ENCODE results near the gene KRT13.

KRT13 gene

DNA sequence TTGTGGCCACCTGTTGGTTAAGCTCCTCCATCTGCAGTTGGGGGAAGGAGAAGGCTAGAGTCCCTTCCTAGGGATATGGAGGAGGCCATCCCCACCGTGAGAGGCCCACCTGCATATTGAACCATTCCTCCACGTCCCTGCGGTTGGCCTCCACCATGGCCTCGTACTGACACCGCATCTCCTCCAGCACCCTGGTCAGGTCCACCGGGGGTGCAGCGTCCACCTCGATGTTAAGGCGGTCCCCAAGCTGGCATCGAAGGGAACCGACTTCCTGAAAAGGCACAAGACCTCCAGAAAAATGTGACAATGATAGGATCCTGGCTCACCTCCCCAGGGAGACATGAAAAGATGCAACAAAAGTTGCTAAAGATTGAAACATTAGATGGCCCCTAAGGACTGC, 41.2 kb downstream of the KRT13 start:
- DNase-seq = no peak

DNA sequence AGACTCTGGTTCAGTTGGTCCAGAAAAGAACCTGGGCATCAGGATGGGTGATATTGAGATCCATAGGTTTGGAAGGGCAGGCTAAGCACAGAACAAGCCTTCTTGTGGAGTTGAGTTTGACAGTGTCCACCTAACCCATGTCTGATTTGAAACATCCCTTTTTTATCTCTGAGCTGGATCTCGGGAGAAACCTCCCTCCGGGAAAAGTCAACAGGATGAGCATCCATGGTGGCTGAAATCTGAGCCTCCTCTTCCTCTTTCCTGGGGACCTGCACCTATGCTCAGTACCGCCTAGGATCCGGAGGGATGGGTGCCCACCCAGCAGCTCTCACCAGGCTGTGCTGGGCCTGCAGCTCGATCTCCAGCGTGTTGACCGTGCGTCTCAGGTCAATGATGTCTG, 41.7 kb downstream of the KRT13 start:
- no peak for DNase-seq

GRCh38 chr17:41462705-41463104, 42.7 kb downstream of the KRT13 start:
- no peak for DNase-seq

- no peak for DNase-seq
Observed at GRCh38 chr17:41457676-41458075, 47.7 kb downstream of the KRT13 start.

- no peak for DNase-seq
Observed at GRCh38 chr17:41456204-41456603, 49.2 kb downstream of the KRT13 start.

DNA sequence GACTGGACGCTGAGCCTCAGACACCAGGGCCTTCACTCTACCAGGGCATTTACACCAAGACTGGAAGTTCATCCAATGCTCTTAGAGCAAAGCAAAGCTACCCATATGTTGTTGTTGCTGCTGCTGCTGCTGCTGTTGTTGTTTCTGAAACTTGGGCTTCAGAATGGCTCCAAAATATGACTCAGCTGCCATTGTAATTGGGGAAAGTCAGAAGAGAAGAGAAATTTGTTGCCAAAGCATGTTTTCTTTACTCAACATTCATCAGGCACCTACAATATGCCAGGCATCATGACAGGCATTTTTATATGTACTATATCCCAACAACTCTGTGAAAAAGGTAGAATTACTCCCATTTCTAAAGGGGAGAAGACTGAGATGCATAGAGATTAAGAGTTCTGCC, 50.2 kb downstream of the KRT13 start:
- no peak for DNase-seq

GRCh38 chr17:41453066-41453465, 52.3 kb downstream of the KRT13 start:
- DNase-seq = no peak

DNA sequence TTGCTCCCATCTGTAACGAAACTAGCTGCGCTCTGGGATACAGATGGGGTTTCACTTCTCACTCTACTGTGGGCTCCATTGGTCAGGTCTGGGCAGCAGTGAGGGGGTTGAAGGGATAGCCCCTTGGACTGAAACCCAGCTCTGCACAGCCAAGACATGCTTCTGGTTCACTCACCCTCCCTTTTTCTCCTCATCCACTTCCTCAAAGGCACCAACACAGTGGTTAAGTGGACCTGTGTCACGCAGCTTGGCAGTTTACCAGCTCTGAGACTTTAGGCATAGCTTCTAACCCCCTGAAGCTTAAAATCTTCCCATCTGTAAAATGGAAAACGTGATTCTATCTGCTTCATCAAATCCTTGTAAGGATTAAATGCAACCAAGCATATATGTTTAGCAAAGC, 53.1 kb downstream of the KRT13 start:
- DNase-seq = no peak

DNA sequence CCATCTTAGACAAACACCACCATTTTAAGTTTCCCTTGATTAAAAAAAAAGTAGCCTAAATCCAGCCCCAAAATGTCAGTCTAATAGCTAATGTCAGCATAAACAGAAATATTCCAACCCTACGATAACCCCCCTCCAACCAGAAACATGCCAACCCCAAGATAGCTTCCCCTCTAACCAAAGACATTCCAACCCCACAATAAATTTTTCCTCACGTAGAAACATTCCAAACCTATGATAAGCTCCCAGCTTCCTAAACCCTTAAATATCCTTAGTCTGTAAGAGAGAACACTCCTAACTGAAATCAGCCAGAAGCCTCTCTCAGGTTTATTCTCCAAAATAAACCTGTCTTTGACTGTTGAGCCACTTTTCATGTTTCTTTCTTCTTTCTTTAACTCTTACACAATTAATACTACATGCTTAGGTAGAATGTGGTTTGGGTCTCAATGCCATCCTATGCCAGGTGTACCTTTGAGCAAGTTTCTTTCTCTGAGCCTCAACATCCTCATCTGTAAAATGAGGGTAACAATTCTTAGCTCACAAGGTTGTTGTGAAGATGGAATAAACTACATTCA, 54.2 kb downstream of the KRT13 start:
- no peak for DNase-seq
